ENCODE data around the gene IGSF9.

The IGSF9 gene

DNA sequence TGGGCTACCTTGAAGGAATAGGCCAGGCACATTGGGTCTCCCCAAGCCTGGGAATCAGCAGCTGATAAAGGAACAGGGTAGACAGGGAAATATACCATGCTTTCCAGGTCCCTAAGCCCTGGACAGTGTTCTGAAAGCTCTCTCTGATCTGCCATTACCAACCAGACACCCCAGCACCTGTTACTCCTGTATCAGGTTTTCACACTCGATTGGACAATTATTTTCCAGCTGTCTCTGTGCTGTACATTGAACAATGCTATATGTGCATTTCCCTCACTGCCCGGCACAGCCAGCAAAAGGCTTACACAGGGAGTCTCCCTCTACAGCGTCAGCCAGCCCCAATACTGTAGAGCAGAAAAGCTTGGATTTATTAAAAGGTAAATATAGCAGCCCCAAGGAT lies 50.1 kb downstream of the IGSF9 start:
- DNase-seq: no peak

DNA sequence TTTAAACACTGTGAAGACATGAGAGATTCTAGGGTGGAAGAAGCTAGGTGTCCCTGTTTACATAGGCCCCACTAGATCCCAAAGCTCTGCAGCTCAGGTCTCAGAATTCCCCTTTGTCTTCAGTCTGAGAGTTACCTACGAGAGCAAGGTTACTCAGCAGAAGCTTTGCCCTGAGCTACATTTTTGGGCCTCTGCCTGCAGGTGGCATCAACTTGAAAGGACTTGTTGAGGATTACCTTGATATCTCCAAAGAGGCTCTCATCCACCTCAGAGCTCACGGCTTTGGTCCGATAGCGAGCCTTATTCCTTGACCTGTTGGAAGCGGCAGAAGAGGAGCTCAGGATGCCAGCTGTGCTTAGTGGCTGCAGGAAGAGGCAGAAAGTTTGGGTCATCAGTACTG lies 52.5 kb downstream of the IGSF9 start:
- no peak for DNase-seq

DNA sequence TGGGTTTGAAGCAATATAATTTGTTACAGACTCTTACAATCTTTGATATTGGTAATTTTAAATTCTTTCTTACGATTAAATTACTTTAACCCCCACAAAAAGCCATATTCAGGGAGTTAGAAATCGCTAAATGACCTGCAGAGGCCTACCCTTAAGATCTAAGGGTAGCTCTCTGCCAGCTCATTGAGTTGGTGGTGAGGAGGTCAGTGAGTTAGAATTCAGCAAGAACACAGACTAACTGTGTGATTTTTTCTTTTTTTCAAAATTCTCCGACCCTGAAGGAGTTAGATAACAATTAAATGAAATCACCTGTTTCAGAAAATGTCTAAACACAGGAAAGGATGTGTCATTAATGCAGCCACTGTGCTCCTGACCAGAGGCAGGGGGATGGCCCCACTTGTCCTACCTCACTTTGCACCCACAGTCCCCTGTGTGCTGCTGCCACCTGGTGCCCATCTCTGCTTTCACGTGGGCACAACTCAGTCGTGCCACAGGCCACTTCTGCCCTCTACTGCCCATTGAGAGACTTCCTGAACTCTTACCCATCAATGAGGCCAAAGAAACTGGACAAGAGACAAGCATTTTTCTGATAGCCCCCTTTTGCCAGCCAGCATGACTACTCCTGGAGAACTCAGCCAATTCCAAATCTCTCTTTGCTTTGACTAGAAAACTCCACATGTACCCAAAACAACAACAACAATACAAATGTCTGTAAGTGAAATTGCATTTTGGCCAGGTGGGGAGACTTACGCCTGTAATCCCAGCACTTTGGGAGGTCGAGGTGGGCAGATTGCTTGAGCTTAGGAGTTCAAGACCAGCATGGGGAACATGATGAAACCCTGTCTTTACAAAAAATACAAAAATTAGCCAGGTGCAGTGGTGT lies 53.9 kb downstream of the IGSF9 start:
- DNase-seq: peak; percentile 79

DNA sequence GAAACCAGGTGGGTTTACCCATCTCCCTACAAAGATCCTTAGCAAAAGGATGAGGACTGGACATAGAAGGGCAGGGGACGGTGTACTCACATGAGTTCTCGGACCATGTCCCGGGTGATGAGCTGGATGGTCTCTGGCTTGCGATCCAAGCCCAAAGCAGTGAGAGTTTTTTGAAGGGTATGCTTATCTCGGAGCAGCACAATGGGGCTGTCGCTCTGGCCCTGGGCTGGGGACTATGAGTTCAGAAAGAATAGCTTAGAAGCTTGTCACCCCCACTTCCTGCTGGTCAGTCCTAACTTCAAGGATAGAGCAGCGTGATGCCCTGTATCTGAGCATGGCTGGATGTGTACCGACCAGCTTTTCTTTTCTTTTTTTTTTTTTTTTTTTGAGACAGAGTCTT lies 55.0 kb downstream of the IGSF9 start:
- DNase-seq: no peak

DNA sequence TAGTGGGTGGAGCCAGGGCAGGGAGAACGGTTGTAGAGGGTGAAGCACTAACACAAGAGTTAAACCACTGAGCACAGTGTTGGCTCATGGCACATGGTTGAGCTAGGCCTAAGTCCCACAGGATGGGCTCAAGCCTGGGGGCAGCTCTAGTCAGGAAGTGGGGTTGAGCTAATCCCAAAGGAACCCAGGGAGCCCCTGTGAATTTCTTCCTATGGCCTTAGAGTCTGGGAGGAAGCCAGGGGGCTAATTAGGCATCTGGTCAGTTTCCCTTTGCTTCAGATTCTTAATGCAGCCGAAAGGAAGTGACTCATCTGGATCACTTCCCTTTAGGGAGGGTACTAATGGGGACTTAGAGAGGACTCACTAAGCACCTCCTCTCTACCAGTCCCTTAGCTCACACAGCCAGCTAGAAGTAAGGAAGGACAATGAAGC lies 55.6 kb downstream of the IGSF9 start:
- DNase-seq: no peak

- no peak for DNase-seq
Observed at GRCh38 chr1:159889202-159889601, 56.2 kb downstream of the IGSF9 start.

DNA sequence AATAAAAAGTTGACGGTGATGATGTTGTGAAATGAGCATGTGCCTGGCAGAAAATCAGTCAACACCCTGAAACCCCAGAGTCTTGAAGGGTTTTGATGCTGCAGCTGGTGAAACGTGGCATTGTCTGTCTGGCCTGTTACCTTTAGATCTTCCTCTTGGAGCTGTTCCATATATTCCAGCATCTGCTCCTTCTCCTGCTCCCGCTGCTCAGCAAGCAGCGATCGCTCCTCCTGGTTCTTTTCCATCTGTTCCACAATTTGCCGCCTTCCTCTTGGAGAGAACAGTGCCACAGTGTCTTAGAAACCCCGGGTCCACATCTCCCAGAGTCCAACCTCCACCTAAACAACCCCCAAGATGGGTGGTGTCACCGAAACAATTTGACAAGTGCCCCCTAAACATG lies 61.1 kb downstream of the IGSF9 start:
- no peak for DNase-seq

- DNase-seq: no peak
Observed at GRCh38 chr1:159883134-159883533, 62.3 kb downstream of the IGSF9 start.

GRCh38 chr1:159882527-159882862 lies 62.9 kb downstream of the IGSF9 start:
- no peak for DNase-seq

GRCh38 chr1:159881622-159882526 lies 63.5 kb downstream of the IGSF9 start:
- no peak for DNase-seq

- no peak for DNase-seq
Observed at GRCh38 chr1:159880430-159880829, 65.0 kb downstream of the IGSF9 start.

DNA sequence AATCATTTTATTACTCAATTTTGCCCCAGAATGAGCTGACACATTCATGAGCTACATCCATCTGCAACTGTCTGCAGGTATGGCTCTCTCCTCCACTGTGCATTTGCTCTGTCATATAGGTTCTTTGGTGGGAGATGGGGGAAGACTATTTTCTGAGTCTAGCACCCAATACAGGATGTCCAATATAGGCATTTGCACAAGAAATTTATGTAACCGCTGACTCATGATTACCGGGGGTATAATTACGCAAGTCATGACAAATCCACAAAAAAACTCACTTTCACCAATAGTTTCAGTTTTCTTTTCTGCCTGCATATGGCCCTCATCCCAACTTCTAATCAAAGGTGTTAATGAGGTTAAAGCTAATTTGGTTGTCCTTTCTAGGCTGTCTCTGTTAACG lies 65.4 kb downstream of the IGSF9 start:
- DNase-seq: no peak

DNA sequence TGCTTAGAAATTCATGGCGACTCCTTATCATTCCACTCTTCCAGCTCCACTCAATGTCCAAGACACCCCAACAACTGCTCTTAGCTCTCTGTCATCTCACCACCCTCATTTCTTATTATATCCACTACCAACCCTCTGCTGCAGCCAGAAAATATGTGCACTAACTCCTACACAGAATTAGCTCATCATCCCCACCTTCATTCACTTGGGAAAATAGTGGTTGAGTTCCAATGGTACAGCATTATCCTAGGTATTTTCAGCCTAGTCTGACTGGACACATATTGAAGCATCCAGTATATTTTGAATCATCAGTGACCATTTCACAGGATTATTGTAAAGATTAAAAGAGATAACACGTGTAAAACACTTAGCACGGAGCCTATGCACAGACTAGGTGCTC lies 66.3 kb downstream of the IGSF9 start:
- no peak for DNase-seq

- DNase-seq: no peak
Observed at GRCh38 chr1:159877695-159878444, 67.5 kb downstream of the IGSF9 start.

All from activated gamma-delta T cell treated with Interleukin-2 at 50 U/mL for 16 hours (primary cell).